NCI-H2227 (cell line): ENCODE results near the gene TAF10.

Source experiments
- DNase-seq: peaks from one replicate; lab custom pipeline; 2025; ENCODE audit not compliant: unreplicated experiment; lab: John Stamatoyannopoulos, UW

TAF10 gene

GRCh38 chr11:6608726-6609501 lies 3.1 kb downstream of the TAF10 start:
- DNase-seq = no peak

GRCh38 chr11:6608011-6608410 lies 4.0 kb downstream of the TAF10 start:
- no peak for DNase-seq

- DNase-seq = no peak
These were observed 4.7 kb downstream of the TAF10 start for GRCh38 chr11:6607190-6607795.

- DNase-seq = peak; percentile 87
These were observed 5.4 kb downstream of the TAF10 start for GRCh38 chr11:6606471-6607189.

GRCh38 chr11:6604790-6605189 lies 7.2 kb downstream of the TAF10 start:
- DNase-seq = no peak

GRCh38 chr11:6604081-6604626 lies 7.9 kb downstream of the TAF10 start:
- peak; percentile 58 for DNase-seq

- peak; percentile 96 for DNase-seq
These were observed 8.5 kb downstream of the TAF10 start, which contains the start of the genes ILK and RRP8 for GRCh38 chr11:6603287-6604080. Gene ILK (plus strand): TSS chr11:6603774. CDS start chr11:6604272, 498 bp downstream. Gene RRP8 (minus strand): TSS chr11:6603616. CDS start chr11:6603502, 114 bp downstream.

GRCh38 chr11:6602096-6602940 lies 9.7 kb downstream of the TAF10 start:
- no peak for DNase-seq

- no peak for DNase-seq
These were observed 11.0 kb downstream of the TAF10 start for GRCh38 chr11:6601041-6601461.

GRCh38 chr11:6599881-6600390 lies 12.1 kb downstream of the TAF10 start:
- no peak for DNase-seq

GRCh38 chr11:6599449-6599848 lies 12.6 kb downstream of the TAF10 start:
- no peak for DNase-seq

- DNase-seq = no peak
These were observed 13.5 kb downstream of the TAF10 start for GRCh38 chr11:6598555-6598954.

GRCh38 chr11:6596239-6596877 lies 15.7 kb downstream of the TAF10 start:
- no peak for DNase-seq

GRCh38 chr11:6594142-6594768 lies 17.8 kb downstream of the TAF10 start:
- DNase-seq = no peak

GRCh38 chr11:6588018-6588417 lies 24.0 kb downstream of the TAF10 start:
- DNase-seq = no peak

- DNase-seq = no peak
These were observed 24.6 kb downstream of the TAF10 start for GRCh38 chr11:6587360-6587953.

- peak; percentile 65 for DNase-seq
These were observed 25.3 kb downstream of the TAF10 start for GRCh38 chr11:6586434-6587359.
